ENCODE results near the gene CRNN. TPM values are rescaled to one million over a fixed set of nuclear protein-coding genes. Genes with fewer than 3 reads are reported as not detected.

The CRNN gene
- total RNA-seq, 1 experiment from 2014 or later, result not detected

DNA sequence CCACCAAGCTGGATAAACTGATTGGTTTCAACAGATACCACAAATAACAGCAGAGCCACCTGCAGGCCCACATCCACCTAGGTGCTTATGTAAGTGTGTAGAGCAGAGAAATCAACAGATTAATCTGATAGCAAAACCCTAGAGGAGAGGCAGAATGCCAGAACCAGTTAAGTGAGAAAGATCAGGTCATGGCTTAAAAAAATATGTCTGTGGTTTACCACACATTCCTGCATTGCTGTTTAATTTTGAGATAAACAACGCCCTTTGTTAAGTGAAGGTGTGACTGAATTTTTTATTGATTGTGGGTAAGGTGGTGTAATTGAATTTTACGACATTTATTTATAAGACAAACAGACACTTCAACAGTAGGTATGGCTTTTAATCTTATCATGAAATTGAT, 21.2 kb downstream of the CRNN start:
- no peak overlapping the region for H3K27ac Mint-ChIP-seq
- Histone ChIP-seq H4K8ac (replicated peaks; ENCODE audit: insufficient read length, low read depth, low read length) (no peak overlapping the region), H3K27ac (ENCODE audit: insufficient read length, low read depth, low read length) (no peak overlapping the region), H3K4ac (ENCODE audit: low read depth, low read length) (no peak overlapping the region), H2BK15ac (ENCODE audit: low read depth, low read length) (no peak overlapping the region), H4K5ac (ENCODE audit: insufficient read length, low read depth, low read length) (no peak overlapping the region), H3K23ac (ENCODE audit: insufficient read length, low read depth, low read length) (no peak overlapping the region), H3K18ac (ENCODE audit: insufficient read length, low read depth, low read length) (no peak overlapping the region), H3K56ac (ENCODE audit: insufficient read length, low read depth, low read length) (no peak overlapping the region), H2AK5ac (ENCODE audit: insufficient read length, low read length) (no peak overlapping the region), H3K4me1 (ENCODE audit: insufficient read depth, low read length) (no peaks in the 10 kb centered on the region), H3K14ac (ENCODE audit: insufficient read depth, low read length) (no peak overlapping the region), H3K9me3 (ENCODE audit: control insufficient read depth, low read depth, low read length) (peaks cover 74% of the 10 kb centered on the region), H4K91ac (ENCODE audit: insufficient read length, low read depth, low read length) (no peak overlapping the region), H2BK5ac (ENCODE audit: insufficient read length, low read length) (no peak overlapping the region), H2BK120ac (ENCODE audit: low read depth, low read length, poor library complexity, severe bottlenecking) (no peak overlapping the region), H3K4me2 (ENCODE audit: insufficient read depth, insufficient read length, low read length) (no peak overlapping the region), H2BK20ac (ENCODE audit: low read depth, low read length, poor library complexity, severe bottlenecking) (no peak overlapping the region), H4K20me1 (ENCODE audit: control insufficient read depth, insufficient read depth, insufficient read length) (no peaks in the 10 kb centered on the region), H3K9ac (ENCODE audit: extremely low read depth, insufficient read length, low read length) (no peak overlapping the region), H3K23me2 (ENCODE audit: insufficient read length, low read depth, low read length, poor library complexity, severe bottlenecking) (no peaks in the 10 kb centered on the region), H3K79me2 (ENCODE audit: insufficient read depth, low read length) (no peaks in the 10 kb centered on the region), H3K79me1 (ENCODE audit: insufficient read depth, low read depth, low read length, poor library complexity, severe bottlenecking) (no peaks in the 10 kb centered on the region), H3K27me3 (ENCODE audit: insufficient read depth, low read length) (no peaks in the 10 kb centered on the region), H3T11ph (ENCODE audit: low read length) (no peak overlapping the region), H2AFZ (ENCODE audit: low read length) (no peak overlapping the region), H2BK12ac (ENCODE audit: insufficient read length, low read depth, low read length) (no peak overlapping the region)
- DNase-seq, result no peak
- peaks cover 0 to 26% (median 10%) of the 10 kb centered on the region in 3 experiments; a peak in 5 of 7 replicates for H3K36me3 Mint-ChIP-seq (ENCODE audit: insufficient read depth in 1 of 3, low read depth in 3 of 3)
- H3K4me1 Mint-ChIP-seq, result no peaks in the 10 kb centered on the region
- no peak overlapping the region for H3K4me3 Mint-ChIP-seq
- no CpG with 5 or more reads among the region's 2 CpGs for WGBS (ENCODE audit: extremely low coverage, insufficient read length, low lambda C conversion rate)
- TF ChIP-seq, protein P1, sequence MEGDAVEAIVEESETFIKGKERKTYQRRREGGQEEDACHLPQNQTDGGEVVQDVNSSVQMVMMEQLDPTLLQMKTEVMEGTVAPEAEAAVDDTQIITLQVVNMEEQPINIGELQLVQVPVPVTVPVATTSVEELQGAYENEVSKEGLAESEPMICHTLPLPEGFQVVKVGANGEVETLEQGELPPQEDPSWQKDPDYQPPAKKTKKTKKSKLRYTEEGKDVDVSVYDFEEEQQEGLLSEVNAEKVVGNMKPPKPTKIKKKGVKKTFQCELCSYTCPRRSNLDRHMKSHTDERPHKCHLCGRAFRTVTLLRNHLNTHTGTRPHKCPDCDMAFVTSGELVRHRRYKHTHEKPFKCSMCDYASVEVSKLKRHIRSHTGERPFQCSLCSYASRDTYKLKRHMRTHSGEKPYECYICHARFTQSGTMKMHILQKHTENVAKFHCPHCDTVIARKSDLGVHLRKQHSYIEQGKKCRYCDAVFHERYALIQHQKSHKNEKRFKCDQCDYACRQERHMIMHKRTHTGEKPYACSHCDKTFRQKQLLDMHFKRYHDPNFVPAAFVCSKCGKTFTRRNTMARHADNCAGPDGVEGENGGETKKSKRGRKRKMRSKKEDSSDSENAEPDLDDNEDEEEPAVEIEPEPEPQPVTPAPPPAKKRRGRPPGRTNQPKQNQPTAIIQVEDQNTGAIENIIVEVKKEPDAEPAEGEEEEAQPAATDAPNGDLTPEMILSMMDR (conservative IDR thresholded peaks at IDR 0.05), result no peak
- peaks cover 3% of the 10 kb centered on the region; the same call in 1 of the 2 replicates for H3K27me3 Mint-ChIP-seq (ENCODE audit: low read depth)
- peaks cover 89 to 92% of the 10 kb centered on the region in 2 experiments for H3K9me3 Mint-ChIP-seq

All from H9 (cell line).